RWPE1 (cell line): ENCODE results near the gene ALX1.
"Not testable (repeated sequence)": the region's sequence is repeated elsewhere in the genome, so short reads cannot be mapped to it uniquely, and the experiment has no call there.

Source experiments
- CTCF ChIA-PET: fragments of 350-600 bp; sonication (Branson Sonifier 250); formaldehyde crosslinking; extraction: SDS; loops from one replicate; lab custom pipeline; 2021; lab: Yijun Ruan, JAX
- POLR2A ChIA-PET: fragments of 400-600 bp; formaldehyde crosslinking; extraction: SDS; loops from one replicate; lab custom pipeline; 2020; ENCODE audit warnings: antibody characterized with exemption; ENCODE audit not compliant: low non-redundant PET; lab: Yijun Ruan, JAX
- DNase-seq: peaks from one replicate; pipeline ENCODE4 v3.0.0; 2012; ENCODE audit warnings: low spot score
- H3K27ac ChIP-seq: fragments of 450-650 bp; 2 replicates; pipeline ENCODE4 v1.5.1; 2017
- TF ChIP-seq, protein P1 (sequence below): fragments of 450-650 bp; conservative IDR thresholded peaks from 2 replicates; pipeline ENCODE4 v1.5.1; 2017; ENCODE audit warnings: low read depth, mild to moderate bottlenecking

ALX1 gene

DNA sequence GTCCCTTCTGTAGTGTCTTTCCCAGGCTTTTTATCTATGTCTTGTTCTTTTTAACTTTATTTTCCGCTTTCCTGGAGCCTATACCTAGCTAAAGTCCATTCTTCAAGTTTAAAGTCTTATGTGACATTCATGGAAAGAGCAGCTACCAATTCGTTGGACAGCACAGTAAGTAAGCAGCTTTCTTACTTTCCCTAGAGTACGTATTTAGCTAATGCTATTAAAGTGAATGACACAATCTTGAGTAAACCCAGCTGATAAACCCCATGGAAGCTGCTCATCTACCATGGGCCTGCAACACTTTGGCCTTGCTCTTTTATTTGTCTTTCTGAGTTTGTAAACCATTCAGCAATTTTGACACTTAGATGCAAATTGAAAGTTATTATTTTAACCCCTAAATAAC lies 30.0 kb downstream of the ALX1 start:
- no peak for DNase-seq
- CTCF ChIA-PET, result interaction anchor here (0.6 to 1.2 kb wide), 4 partner anchors 17 to 1204 kb away, joined by 3 to 4 read pairs (median 4); no protein-coding TSS in a partner anchor
- TF ChIP-seq, protein P1, sequence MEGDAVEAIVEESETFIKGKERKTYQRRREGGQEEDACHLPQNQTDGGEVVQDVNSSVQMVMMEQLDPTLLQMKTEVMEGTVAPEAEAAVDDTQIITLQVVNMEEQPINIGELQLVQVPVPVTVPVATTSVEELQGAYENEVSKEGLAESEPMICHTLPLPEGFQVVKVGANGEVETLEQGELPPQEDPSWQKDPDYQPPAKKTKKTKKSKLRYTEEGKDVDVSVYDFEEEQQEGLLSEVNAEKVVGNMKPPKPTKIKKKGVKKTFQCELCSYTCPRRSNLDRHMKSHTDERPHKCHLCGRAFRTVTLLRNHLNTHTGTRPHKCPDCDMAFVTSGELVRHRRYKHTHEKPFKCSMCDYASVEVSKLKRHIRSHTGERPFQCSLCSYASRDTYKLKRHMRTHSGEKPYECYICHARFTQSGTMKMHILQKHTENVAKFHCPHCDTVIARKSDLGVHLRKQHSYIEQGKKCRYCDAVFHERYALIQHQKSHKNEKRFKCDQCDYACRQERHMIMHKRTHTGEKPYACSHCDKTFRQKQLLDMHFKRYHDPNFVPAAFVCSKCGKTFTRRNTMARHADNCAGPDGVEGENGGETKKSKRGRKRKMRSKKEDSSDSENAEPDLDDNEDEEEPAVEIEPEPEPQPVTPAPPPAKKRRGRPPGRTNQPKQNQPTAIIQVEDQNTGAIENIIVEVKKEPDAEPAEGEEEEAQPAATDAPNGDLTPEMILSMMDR, result no peak
- POLR2A ChIA-PET, result no interaction called here
- H3K27ac ChIP-seq, result no peak overlapping the region

GRCh38 chr12:85310456-85311076 lies 30.5 kb downstream of the ALX1 start:
- no peak overlapping the region for H3K27ac ChIP-seq
- TF ChIP-seq, protein P1, result peak; percentile 50; the same call in 1 of the 2 replicates
- ChIA-PET POLR2A (no interaction called here), CTCF (interaction anchor here (0.7 to 1.2 kb wide), 3 partner anchors 25 to 1204 kb away, joined by 3 to 4 read pairs (median 4); no protein-coding TSS in a partner anchor)
- no peak for DNase-seq

DNA sequence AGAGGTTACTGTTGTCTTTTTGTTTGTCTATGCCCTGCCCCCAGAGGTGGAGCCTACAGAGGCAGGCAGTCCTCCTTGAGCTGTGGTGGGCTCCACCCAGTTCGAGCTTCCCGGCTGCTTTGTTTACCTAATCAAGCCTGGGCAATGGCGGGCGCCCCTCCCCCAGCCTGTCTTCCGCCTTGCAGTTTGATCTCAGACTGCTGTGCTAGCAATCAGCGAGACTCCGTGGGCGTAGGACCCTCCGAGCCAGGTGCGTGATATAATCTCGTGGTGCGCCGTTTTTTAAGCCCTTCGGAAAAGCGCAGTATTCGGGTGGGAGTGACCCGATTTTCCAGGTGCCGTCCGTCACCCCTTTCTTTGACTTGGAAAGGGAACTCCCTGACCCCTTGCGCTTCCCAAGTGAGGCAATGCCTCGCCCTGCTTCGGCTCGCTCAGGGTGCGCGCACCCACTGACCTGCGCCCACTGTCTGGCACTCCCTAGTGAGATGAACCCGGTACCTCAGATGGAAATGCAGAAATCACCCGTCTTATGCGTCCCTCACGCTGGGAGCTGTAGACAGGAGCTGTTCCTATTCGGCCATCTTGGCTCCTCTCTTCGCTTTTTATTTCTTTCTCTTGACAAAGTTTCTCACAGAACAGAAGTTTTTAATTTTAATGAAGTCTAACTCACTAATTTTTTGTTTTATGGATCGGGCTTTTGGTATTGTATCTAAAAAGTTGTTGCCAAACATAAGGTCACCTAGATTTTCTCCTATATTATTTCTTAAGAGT lies 38.0 kb downstream of the ALX1 start:
- DNase-seq, POLR2A ChIA-PET, CTCF ChIA-PET: not testable (repeated sequence)
- H3K27ac ChIP-seq, result peak overlapping the region; percentile 77

DNA sequence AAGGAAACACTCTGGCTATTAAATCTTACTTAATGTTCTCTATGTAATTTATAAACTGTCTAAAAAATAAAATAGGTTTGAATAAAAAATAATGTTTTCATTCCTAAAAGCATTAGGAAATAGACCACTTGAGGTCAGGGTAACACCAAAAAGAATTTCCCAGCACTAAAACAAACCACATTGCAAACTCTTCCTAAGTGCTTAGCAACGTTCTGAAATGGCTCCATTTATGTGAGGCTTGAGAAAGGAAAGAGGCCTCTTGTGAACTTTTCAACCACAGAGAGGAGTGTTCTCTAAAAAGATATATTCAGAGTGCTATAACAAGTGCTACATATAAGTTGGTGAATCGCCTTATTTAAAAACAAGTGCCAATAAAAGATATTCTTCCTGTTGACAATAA lies 42.7 kb downstream of the ALX1 start:
- TF ChIP-seq, protein P1, result no peak
- H3K27ac ChIP-seq, result no peak overlapping the region
- ChIA-PET CTCF (no interaction called here), POLR2A (no interaction called here)
- no peak for DNase-seq

- ChIA-PET POLR2A (no interaction called here), CTCF (no interaction called here)
- TF ChIP-seq, protein P1, result no peak
- no peak for DNase-seq
- H3K27ac ChIP-seq, result no peak overlapping the region
Measured at GRCh38 chr12:85325442-85325841, 45.4 kb downstream of the ALX1 start.

GRCh38 chr12:85329913-85330312 lies 49.9 kb downstream of the ALX1 start:
- no peak for DNase-seq
- H3K27ac ChIP-seq, result no peak overlapping the region
- TF ChIP-seq, protein P1, result no peak
- ChIA-PET POLR2A (no interaction called here), CTCF (no interaction called here)

- TF ChIP-seq, protein P1, result no peak
- POLR2A ChIA-PET, result no interaction called here
- CTCF ChIA-PET, result no interaction called here
Measured at GRCh38 chr12:85348779-85349178, 68.8 kb downstream of the ALX1 start.

More at GRCh38 chr12:85348779-85349178, 68.8 kb downstream of the ALX1 start:
- no peak overlapping the region for H3K27ac ChIP-seq
- DNase-seq, result no peak
